Measurements from ENCODE around the gene SORBS1.

SORBS1 gene

GRCh38 chr10:95404864-95405263 lies 156.3 kb downstream of the SORBS1 start:
- DNase-seq, result no peak

GRCh38 chr10:95404462-95404858 lies 156.7 kb downstream of the SORBS1 start:
- DNase-seq, result no peak

- no peak for DNase-seq
These were observed 157.3 kb downstream of the SORBS1 start for GRCh38 chr10:95403700-95404461.

GRCh38 chr10:95401704-95402469 lies 159.3 kb downstream of the SORBS1 start:
- DNase-seq, result no peak

- no peak for DNase-seq
These were observed 160.4 kb downstream of the SORBS1 start for GRCh38 chr10:95400787-95401186.

- DNase-seq, result no peak
These were observed 162.0 kb downstream of the SORBS1 start for GRCh38 chr10:95399183-95399582.

GRCh38 chr10:95397747-95398146 lies 163.4 kb downstream of the SORBS1 start:
- DNase-seq, result no peak

- DNase-seq, result no peak
These were observed 165.2 kb downstream of the SORBS1 start for GRCh38 chr10:95395947-95396449.

GRCh38 chr10:95394161-95394880 lies 166.8 kb downstream of the SORBS1 start:
- DNase-seq, result no peak

GRCh38 chr10:95392681-95393164 lies 168.4 kb downstream of the SORBS1 start:
- DNase-seq, result no peak

GRCh38 chr10:95392217-95392584 lies 169.0 kb downstream of the SORBS1 start:
- no peak for DNase-seq

- DNase-seq, result no peak
These were observed 169.5 kb downstream of the SORBS1 start for GRCh38 chr10:95391581-95392216.

GRCh38 chr10:95391164-95391563 lies 170.0 kb downstream of the SORBS1 start:
- DNase-seq, result no peak

- no peak for DNase-seq
These were observed 171.2 kb downstream of the SORBS1 start for GRCh38 chr10:95389982-95390381.

- no peak for DNase-seq
These were observed 172.0 kb downstream of the SORBS1 start for GRCh38 chr10:95389176-95389575.

GRCh38 chr10:95388539-95388938 lies 172.6 kb downstream of the SORBS1 start:
- DNase-seq, result no peak

- DNase-seq, result no peak
These were observed 173.1 kb downstream of the SORBS1 start for GRCh38 chr10:95388109-95388471.

GRCh38 chr10:95384011-95384704 lies 177.0 kb downstream of the SORBS1 start:
- DNase-seq, result no peak

GRCh38 chr10:95382596-95382995 lies 178.6 kb downstream of the SORBS1 start:
- no peak for DNase-seq

GRCh38 chr10:95382174-95382573 lies 179.0 kb downstream of the SORBS1 start:
- DNase-seq, result no peak

- no peak for DNase-seq
These were observed 183.2 kb downstream of the SORBS1 start for GRCh38 chr10:95377950-95378349.

GRCh38 chr10:95375418-95375817 lies 185.8 kb downstream of the SORBS1 start:
- DNase-seq, result no peak

Measured in CD4-positive, alpha-beta T cell treated with Interferon alpha-2 for 1 hour (primary cell).